Measurements from ENCODE around the gene FRY.

- TF ChIP-seq POLR2A (IDR thresholded peaks at IDR 0.05; ENCODE audit: low read length), result no peak
- no peak for TF ChIP-seq GATA1 (IDR thresholded peaks at IDR 0.05; ENCODE audit: low read depth, low read length)
These were observed 84.6 kb downstream of the FRY start for GRCh38 chr13:32116210-32116609.

All from erythroblast (primary cell).